IMR-90 (cell line): ENCODE measurements around the gene FAM83F. TPM values are rescaled to one million over a fixed set of nuclear protein-coding genes. Genes with fewer than 3 reads are reported as not detected.

Experiments used
- ATAC-seq: fragments of 200-7000 bp; cut with Tn5 transposase; 2 replicates; pipeline ENCODE4 v1.9.1; 2020; ENCODE audit warnings: low read depth, mild to moderate bottlenecking, moderate library complexity
- BruUV-seq: library from RNA; stranded (reverse); fragments of 400-500 nt; replicated peaks from 2 replicates; lab custom pipeline; 2021; lab: Mats Ljungman, UMichigan
- CTCF ChIA-PET: fragments of 300-600 bp; formaldehyde crosslinking; extraction: SDS; loops from one replicate; lab custom pipeline; 2021; ENCODE audit warnings: antibody characterized with exemption; lab: Yijun Ruan, JAX
- POLR2A ChIA-PET: fragments of 300-600 bp; sonication (Branson Sonifier 250); formaldehyde crosslinking; loops from one replicate; lab custom pipeline; 2022; ENCODE audit warnings: antibody characterized with exemption; ENCODE audit not compliant: unreplicated experiment; lab: Charles Lee
- DNase-seq: peaks from one replicate; pipeline ENCODE4 v3.0.0; 2013
- H2AFZ ChIP-seq: replicated peaks from 2 replicates; pipeline ENCODE3; 2013; ENCODE audit warnings: low read length, mild to moderate bottlenecking; ENCODE audit not compliant: poor library complexity
- H2AK5ac ChIP-seq: 2 replicates; pipeline ENCODE4 v1.6.1; 2013; ENCODE audit warnings: low read depth, low read length, inconsistent platforms
- H2AK9ac ChIP-seq: replicated peaks from 2 replicates; pipeline ENCODE3; 2013; ENCODE audit warnings: mild to moderate bottlenecking, low read depth, low read length, moderate library complexity; ENCODE audit not compliant: poor library complexity
- H2BK120ac ChIP-seq: 2 replicates; pipeline ENCODE4 v1.6.1; 2013; ENCODE audit warnings: low read depth, low read length, inconsistent platforms
- H2BK15ac ChIP-seq: 3 replicates; pipeline ENCODE4 v1.6.1; 2013; ENCODE audit warnings: low read depth, low read length, inconsistent platforms
- H2BK20ac ChIP-seq: 2 replicates; pipeline ENCODE4 v1.6.1; 2013; ENCODE audit warnings: low read depth, mild to moderate bottlenecking, inconsistent platforms, low read length, moderate library complexity
- H2BK5ac ChIP-seq: 2 replicates; pipeline ENCODE4 v1.6.1; 2013; ENCODE audit warnings: mild to moderate bottlenecking, low read depth, low read length, inconsistent platforms; ENCODE audit not compliant: poor library complexity, severe bottlenecking
- H3K14ac ChIP-seq: replicated peaks from 2 replicates; pipeline ENCODE4 v1.6.1; 2013; ENCODE audit warnings: low read depth, low read length, inconsistent platforms
- H3K18ac ChIP-seq: 2 replicates; pipeline ENCODE4 v1.6.1; 2013; ENCODE audit warnings: low read depth, low read length, control low read depth
- H3K23ac ChIP-seq: 2 replicates; pipeline ENCODE4 v1.6.1; 2013; ENCODE audit warnings: low read depth, low read length, inconsistent platforms
- H3K27ac ChIP-seq: 2 replicates; pipeline ENCODE4 v1.5.1; 2013; ENCODE audit warnings: mild to moderate bottlenecking, control low read depth, low read length; ENCODE audit not compliant: insufficient read depth
- H3K27me3 ChIP-seq: 2 replicates; pipeline ENCODE4 v1.6.1; 2013; ENCODE audit warnings: low read length; ENCODE audit not compliant: control insufficient read depth, insufficient read depth
- H3K36me3 ChIP-seq: 2 replicates; pipeline ENCODE4 v1.6.1; 2013; ENCODE audit warnings: low read length, mixed read lengths; ENCODE audit not compliant: control insufficient read depth, insufficient read depth
- H3K4ac ChIP-seq: 2 replicates; pipeline ENCODE4 v1.6.1; 2013; ENCODE audit warnings: low read depth, low read length, inconsistent platforms
- H3K4me1 ChIP-seq: 2 replicates; pipeline ENCODE4 v1.6.1; 2013; ENCODE audit warnings: low read length, mixed read lengths; ENCODE audit not compliant: control insufficient read depth, insufficient read depth
- H3K4me2 ChIP-seq: 2 replicates; pipeline ENCODE4 v1.6.1; 2013; ENCODE audit warnings: low read depth, mild to moderate bottlenecking, control low read depth, low read length, moderate library complexity
- H3K4me3 ChIP-seq: 2 replicates; pipeline ENCODE4 v1.5.1; 2013; ENCODE audit warnings: low read depth, mild to moderate bottlenecking, control low read depth, low read length, moderate library complexity; ENCODE audit not compliant: insufficient read depth
- H3K56ac ChIP-seq: 2 replicates; pipeline ENCODE4 v1.6.1; 2013; ENCODE audit warnings: low read length, inconsistent platforms; ENCODE audit not compliant: insufficient read depth; ENCODE audit errors: extremely low read depth
- H3K79me1 ChIP-seq, 2 experiments: 2 replicates each; pipeline ENCODE4 v1.6.1; 2013; ENCODE audit warnings: low read length in 2 of 2, inconsistent platforms in 1 of 2, low read depth in 1 of 2
- H3K9ac ChIP-seq: 2 replicates; pipeline ENCODE4 v1.6.1; 2013; ENCODE audit warnings: low read depth, low read length, control low read depth
- H3K9me1 ChIP-seq: 2 replicates; pipeline ENCODE4 v1.6.1; 2013; ENCODE audit warnings: low read length, inconsistent platforms; ENCODE audit not compliant: insufficient read depth
- H3K9me3 ChIP-seq: 2 replicates; pipeline ENCODE4 v1.6.1; 2013; ENCODE audit warnings: low read length; ENCODE audit not compliant: control insufficient read depth, insufficient read depth
- H4K20me1 ChIP-seq: 2 replicates; pipeline ENCODE4 v1.6.1; 2013; ENCODE audit warnings: low read length, inconsistent platforms; ENCODE audit not compliant: insufficient read depth
- H4K5ac ChIP-seq: 2 replicates; pipeline ENCODE4 v1.6.1; 2013; ENCODE audit warnings: mild to moderate bottlenecking, low read depth, low read length, control low read depth
- H4K8ac ChIP-seq, 2 experiments: 2 replicates each; pipeline ENCODE4 v1.6.1; 2013; ENCODE audit warnings: low read depth in 2 of 2, low read length in 2 of 2, control low read depth in 1 of 2, inconsistent platforms in 1 of 2
- H4K91ac ChIP-seq: 2 replicates; pipeline ENCODE4 v1.6.1; 2013; ENCODE audit warnings: low read depth, low read length, inconsistent platforms; ENCODE audit not compliant: insufficient read depth
- BHLHE40 ChIP-seq: fragments of 150-350 bp; IDR thresholded peaks from 2 replicates; pipeline ENCODE4 v1.6.1; 2016; ENCODE audit warnings: mild to moderate bottlenecking, low read depth, low read length
- CEBPB ChIP-seq: IDR thresholded peaks from 2 replicates; pipeline ENCODE4 v1.6.1; 2012; ENCODE audit warnings: low read depth, low read length, improper control_type of control experiment
- CTCF ChIP-seq: conservative IDR thresholded peaks from 2 replicates; pipeline ENCODE4 v1.5.1; 2012; ENCODE audit warnings: mild to moderate bottlenecking, low read depth, low read length, improper control_type of control experiment
- ELK1 ChIP-seq: fragments of 150-350 bp; IDR thresholded peaks from 2 replicates; pipeline ENCODE4 v1.6.1; 2016; ENCODE audit warnings: low read depth, mild to moderate bottlenecking, low read length, moderate library complexity, borderline replicate concordance
- FOS ChIP-seq: fragments of 150-350 bp; IDR thresholded peaks from 2 replicates; pipeline ENCODE4 v1.6.1; 2016; ENCODE audit warnings: low read depth, low read length
- MAFK ChIP-seq: IDR thresholded peaks from 2 replicates; pipeline ENCODE4 v1.6.1; 2012; ENCODE audit warnings: low read depth, low read length, improper control_type of control experiment
- MAZ ChIP-seq: IDR thresholded peaks from 2 replicates; pipeline ENCODE4 v1.6.1; 2012; ENCODE audit warnings: low read depth, mild to moderate bottlenecking, low read length, improper control_type of control experiment, moderate library complexity, borderline replicate concordance
- MXI1 ChIP-seq: IDR thresholded peaks from 2 replicates; pipeline ENCODE4 v1.6.1; 2012; ENCODE audit warnings: low read depth, mild to moderate bottlenecking, low read length, moderate library complexity, borderline replicate concordance
- NFE2L2 ChIP-seq: fragments of 150-350 bp; IDR thresholded peaks from 2 replicates; pipeline ENCODE4 v1.6.1; 2016; ENCODE audit warnings: low read depth, mild to moderate bottlenecking, low read length
- POLR2A ChIP-seq: IDR thresholded peaks from 2 replicates; pipeline ENCODE4 v1.6.1; 2012; ENCODE audit warnings: mild to moderate bottlenecking, low read depth, low read length
- RAD21 ChIP-seq: IDR thresholded peaks from 2 replicates; pipeline ENCODE4 v1.6.1; 2012; ENCODE audit warnings: low read length, improper control_type of control experiment
- RCOR1 ChIP-seq: IDR thresholded peaks from 2 replicates; pipeline ENCODE4 v1.6.1; 2012; ENCODE audit warnings: mild to moderate bottlenecking, low read length, improper control_type of control experiment; ENCODE audit not compliant: insufficient replicate concordance
- RFX5 ChIP-seq: IDR thresholded peaks from 2 replicates; pipeline ENCODE4 v1.8.0; 2012; ENCODE audit warnings: low read depth, mild to moderate bottlenecking, low read length, moderate library complexity
- SMC3 ChIP-seq: fragments of 150-350 bp; IDR thresholded peaks from 2 replicates; pipeline ENCODE4 v1.6.1; 2016; ENCODE audit warnings: low read depth, mild to moderate bottlenecking, antibody characterized with exemption, low read length, moderate library complexity
- USF2 ChIP-seq: fragments of 150-350 bp; IDR thresholded peaks from 2 replicates; pipeline ENCODE4 v1.6.1; 2017; ENCODE audit warnings: mild to moderate bottlenecking, antibody characterized with exemption, low read length, low read depth
- WGBS, 2 experiments: methylation state at CpG; one replicate each; pipeline versions ENCODE4 v1.1.5 to v1.1.7; 2013; ENCODE audit warnings: missing lambda C conversion rate in 2 of 2; ENCODE audit not compliant: insufficient read length in 1 of 2; ENCODE audit errors: extremely low coverage in 2 of 2; 5-methylcytosine and 5-hydroxymethylcytosine counted together
- dilution Hi-C: fragments of 300-500 bp; cut with HindIII; formaldehyde crosslinking; loops from one replicate; pipeline ENCODE4 v1.14.3; 2018; ENCODE audit warnings: low sequenced_read_pairs; ENCODE audit not compliant: unreplicated experiment
- in situ Hi-C: fragments of 300-500 bp; cut with MboI; formaldehyde crosslinking; loops from 3 replicates; pipeline ENCODE4 v1.14.3; 2019; ENCODE audit warnings: low sequenced_read_pairs, inconsistent platforms, mixed read lengths
- intact Hi-C: fragments of 100-400 bp; cut with micrococcal nuclease; formaldehyde crosslinking; loops from 2 replicates; pipeline ENCODE4 v1.10.0; 2022
- polyA plus RNA-seq, 3 experiments: library from polyadenylated mRNA; depleted of rRNA; stranded (reverse); fragments of >200 nt; gene quantifications; 2 replicates each; pipeline ENCODE4 v1.2.3, GENCODE V29; 2012; ENCODE audit warnings: low replicate concordance in 1 of 3
- total RNA-seq: library from RNA; depleted of rRNA; stranded (reverse); fragments of >200 nt; gene quantifications from 2 replicates; pipeline ENCODE4 v1.2.3, GENCODE V29; 2012

The FAM83F gene
- total and polyA plus RNA-seq, 2 of the 4 experiments (the other 2 are of a cell fraction), result not detected

GRCh38 chr22:40030026-40030757 is 35.4 kb downstream of the FAM83F start:
- no peak overlapping the region for H2BK15ac ChIP-seq
- no peaks in the 10 kb centered on the region for H4K20me1 ChIP-seq
- no TSS peak for BruUV-seq
- no peak overlapping the region for H3K56ac ChIP-seq
- DNase-seq (no peak), ATAC-seq (no peak)
- H2AK9ac ChIP-seq, result no peak overlapping the region
- H3K27ac ChIP-seq, result no peak overlapping the region
- no peak overlapping the region for H4K91ac ChIP-seq
- H2BK5ac ChIP-seq, result no peak overlapping the region
- no peak overlapping the region for H3K4me2 ChIP-seq
- in situ Hi-C loops (loop anchor here (25.0 kb wide), 1 partner anchor 868 kb away; the partner anchor contains the start of gene CBX7), intact Hi-C loops (no loop called here), dilution Hi-C loops (no loop called here)
- CTCF ChIA-PET, result no interaction called here
- no peak overlapping the region for H3K9ac ChIP-seq
- no peaks in the 10 kb centered on the region for H3K79me1 ChIP-seq
- H3K23ac ChIP-seq, result no peak overlapping the region
- POLR2A ChIA-PET, result interaction anchor here (1.2 kb wide), 1 partner anchor 14 kb away, joined by 4 read pairs; no protein-coding TSS in a partner anchor
- H3K9me1 ChIP-seq, result no peaks in the 10 kb centered on the region
- H2BK120ac ChIP-seq, result no peak overlapping the region
- no peak overlapping the region for H2AFZ ChIP-seq
- 82% methylated on average over 6 of the region's 13 CpGs; no CpG with 5 or more reads in 1 of the 2 experiments for WGBS, 2 experiments
- peaks cover 59% of the 10 kb centered on the region for H3K27me3 ChIP-seq
- no peak overlapping the region for H2BK20ac ChIP-seq
- no peak overlapping the region for H3K14ac ChIP-seq
- H3K18ac ChIP-seq, result no peak overlapping the region
- H4K8ac ChIP-seq, result no peak overlapping the region
- no peaks in the 10 kb centered on the region for H3K4me1 ChIP-seq
- H3K4me3 ChIP-seq, result no peak overlapping the region
- no peaks in the 10 kb centered on the region for H3K36me3 ChIP-seq
- H3K9me3 ChIP-seq, result no peaks in the 10 kb centered on the region
- H3K4ac ChIP-seq, result no peak overlapping the region
- H2AK5ac ChIP-seq, result no peak overlapping the region
- H4K5ac ChIP-seq, result no peak overlapping the region
- TF ChIP-seq RFX5 (no peak), BHLHE40 (no peak), FOS (no peak), MAFK (no peak), USF2 (no peak), NFE2L2 (no peak), ELK1 (no peak), SMC3 (no peak), CEBPB (no peak), MAZ (no peak), RAD21 (no peak), POLR2A (no peak), CTCF (no peak), RCOR1 (no peak), MXI1 (no peak)
